Head of caudate nucleus (tissue), 42 donors: ENCODE data around the gene PERCC1.

Source experiments
- DNase-seq, 42 donors: peaks; one replicate each; pipeline versions ENCODE4 v3.0.0 to v3.0.0-alpha.2; 2020 to 2021; ENCODE audit warnings: mixed read lengths in 7 of 42
- intact Hi-C: fragments of 100-400 bp; cut with DNase I; formaldehyde crosslinking; loops from one replicate; pipeline ENCODE4 v1.15.0; 2022

Gene PERCC1

DNA sequence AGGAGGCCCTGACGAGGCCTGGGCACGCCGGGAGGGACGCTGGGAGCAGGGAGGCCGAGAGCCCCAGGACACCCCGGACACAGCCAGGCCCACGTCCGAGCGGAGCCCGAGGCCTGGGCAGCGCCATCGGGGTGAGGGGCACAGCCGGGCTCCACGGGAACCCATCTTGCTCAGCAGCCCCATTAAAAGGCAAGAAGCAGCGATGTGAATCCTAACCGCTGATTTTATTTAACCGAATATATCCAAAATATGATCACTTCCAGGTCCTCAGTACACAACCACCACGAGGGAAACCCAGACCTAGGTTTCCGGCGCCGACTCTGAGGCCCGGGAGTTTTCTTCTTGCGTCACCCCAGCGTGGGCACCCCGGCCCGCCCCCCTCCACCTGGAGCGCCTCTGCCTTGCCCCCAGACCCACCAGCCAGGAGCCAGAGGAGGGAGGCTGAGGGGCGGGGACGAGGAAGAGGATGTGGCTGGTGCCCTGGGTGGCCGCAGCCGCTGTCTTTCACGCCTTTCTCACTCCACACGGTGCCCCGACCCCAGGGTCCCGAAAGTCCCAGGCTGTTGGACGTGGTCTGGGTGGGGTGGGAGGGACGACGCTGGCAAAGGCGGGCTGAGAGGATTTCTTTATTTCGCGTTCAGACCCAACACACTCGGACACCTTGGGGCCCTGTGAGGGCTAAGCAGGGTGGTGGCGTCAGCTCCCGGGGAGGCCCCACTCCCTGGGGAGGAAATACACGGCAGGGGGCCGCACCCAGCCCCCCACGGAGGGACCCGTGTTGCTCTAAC is 14.0 kb downstream of the PERCC1 start:
- intact Hi-C loops: no loop called here
- DNase-seq: no peak

DNA sequence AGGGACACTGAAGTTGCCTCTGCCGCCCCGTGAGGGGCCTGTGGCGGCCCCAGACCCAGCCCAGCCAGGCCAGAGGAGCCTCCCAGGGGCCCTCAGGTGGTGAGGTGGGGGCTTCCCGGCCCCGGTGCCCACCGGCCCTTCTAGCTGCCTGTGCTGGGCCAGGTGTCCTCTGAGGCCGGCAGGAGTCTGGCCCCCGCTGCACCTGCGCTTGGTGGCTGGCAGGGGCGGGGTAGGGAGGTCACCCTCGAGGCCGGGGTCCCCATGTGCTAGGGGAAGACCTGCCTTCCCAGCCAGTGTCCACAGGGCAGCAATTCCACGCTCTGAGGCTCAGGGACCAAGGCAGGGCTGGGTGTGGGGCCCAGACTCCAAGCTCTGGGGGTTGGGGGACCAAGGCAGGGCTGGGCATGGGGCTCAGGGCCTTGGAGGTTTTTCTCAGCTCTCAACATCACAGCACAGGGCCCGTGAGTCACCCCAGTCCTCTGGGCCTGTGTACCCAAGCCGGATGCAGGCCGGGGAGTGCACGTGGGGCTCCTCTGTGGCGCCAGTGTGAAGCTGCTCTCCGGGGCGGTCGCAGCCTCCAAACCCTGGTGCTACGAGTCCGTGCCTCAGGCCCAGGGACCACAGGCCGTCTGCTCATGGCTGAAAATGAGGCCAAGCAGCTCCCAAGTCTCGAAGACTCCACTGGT is 14.8 kb downstream of the PERCC1 start:
- intact Hi-C loops: no loop called here

DNA sequence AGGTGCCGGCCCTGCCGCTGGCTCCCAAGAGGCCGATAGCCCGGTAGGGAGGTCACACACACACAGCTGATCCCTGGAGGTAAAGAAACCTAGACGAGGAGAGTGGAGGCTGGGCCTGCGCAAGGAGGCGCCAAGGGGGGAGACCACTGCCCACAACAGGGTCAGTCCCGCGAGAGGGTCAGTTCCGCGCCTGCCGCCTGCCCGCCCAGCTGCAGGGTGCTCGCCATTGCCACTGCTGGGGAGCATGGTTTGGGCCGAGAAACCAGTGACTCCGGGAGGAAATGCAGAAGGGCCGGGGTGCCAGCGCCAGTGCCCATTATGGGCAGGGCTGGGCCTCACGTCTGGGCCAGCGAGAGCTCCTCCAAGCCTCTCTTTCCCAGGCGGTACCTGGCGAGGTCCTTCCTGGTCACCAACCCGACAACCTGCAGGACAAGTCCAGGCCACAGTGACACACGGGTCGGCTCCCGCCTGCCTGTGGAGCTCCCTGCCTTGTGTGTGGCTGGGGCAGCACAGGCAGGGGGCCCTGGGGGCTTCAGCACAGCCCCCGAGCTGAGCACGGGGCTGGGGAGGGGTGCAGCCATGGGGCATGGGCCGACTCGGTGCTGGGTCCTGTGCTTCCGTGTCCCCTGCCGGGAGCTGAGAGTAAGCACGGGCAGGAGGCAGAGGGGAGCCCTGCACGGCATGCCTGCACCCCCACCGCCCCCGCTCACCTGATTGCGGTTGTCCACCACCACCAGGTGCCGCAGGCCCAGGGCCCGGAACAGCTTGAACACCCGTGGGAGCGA is 15.6 kb downstream of the PERCC1 start:
- no peak for DNase-seq
- intact Hi-C loops: no loop called here

More for the DNA sequence above, 14.8 kb downstream of the PERCC1 start:
- no peak for DNase-seq

DNA sequence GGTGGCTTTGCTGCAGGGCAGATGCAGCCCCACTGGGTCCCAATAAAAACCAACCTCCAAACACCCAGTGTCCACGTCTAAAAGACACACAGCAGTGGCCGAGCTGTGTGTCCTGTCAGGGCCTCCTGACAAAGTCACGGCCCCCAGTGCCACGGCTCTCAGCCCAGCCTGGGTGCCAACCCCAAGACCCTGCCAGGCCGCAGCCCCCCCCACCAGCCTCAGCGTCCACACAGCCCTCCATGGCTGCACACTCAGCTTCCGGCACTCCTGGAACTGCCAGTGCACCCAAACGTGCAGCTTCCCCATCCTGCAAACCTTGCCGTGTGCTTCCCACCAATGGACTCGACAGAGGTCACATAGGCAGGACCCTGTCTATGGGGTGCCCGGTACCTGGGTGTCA is 17.1 kb downstream of the PERCC1 start:
- no peak for DNase-seq
- intact Hi-C loops: no loop called here

DNA sequence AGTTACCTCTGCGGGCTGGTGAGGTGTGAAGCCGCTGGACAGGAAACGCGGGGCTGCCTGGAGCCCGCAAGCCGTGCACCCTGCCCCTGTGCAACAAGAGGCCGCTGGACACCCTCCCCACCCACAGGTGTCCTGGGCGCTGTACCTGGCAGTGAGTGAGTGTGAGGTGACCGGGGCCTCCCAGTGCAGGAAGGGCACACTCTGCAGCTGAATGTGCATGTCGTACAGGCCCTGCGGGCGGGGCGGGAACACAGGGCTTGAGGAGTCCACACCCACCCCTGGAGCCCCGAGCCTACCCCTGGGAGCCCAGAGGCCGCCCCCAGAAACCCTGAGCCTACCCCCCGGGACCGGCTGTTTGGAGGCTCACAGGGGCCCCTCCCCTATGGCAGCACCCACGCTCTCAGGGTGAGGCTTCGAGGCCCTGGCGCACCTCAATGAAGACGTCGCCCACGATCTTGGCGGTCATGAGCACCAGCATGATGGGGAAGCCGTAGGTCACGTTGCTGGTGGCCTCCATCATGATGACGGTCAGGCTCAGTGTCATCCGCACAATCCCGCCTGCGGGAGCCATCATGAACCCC is 17.7 kb downstream of the PERCC1 start:
- intact Hi-C loops: no loop called here
- DNase-seq: peak in 18 of 42 donors; percentile 3 to 50 (median 27)

DNA sequence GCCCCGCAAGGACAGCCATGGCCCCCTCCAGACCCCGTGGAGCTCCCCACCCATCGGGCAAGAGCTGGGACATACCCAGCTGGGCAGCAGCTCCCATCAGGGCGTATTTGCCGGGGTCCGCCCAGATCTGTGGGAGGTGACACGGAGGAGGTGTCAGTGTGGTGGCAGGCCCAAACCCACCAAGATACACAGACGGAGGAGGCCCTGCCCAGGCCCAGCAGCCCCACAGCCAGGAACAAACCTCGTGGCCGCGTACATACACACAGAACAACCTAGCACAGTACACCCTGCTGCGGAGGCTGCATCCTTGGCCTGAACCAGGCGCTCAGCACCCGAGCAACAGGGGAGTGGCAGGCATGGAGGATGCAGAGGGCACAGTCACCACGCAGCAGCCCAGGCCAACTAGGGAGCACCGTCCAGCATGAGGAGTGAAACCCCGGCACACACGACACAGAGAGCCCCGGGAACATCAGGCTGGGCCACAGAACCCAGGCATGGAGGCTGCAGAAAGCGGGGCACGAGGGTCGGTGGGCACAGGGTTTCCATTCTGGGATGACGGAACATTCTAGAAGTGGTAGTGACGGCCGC is 18.4 kb downstream of the PERCC1 start:
- intact Hi-C loops: no loop called here
- no peak for DNase-seq

DNA sequence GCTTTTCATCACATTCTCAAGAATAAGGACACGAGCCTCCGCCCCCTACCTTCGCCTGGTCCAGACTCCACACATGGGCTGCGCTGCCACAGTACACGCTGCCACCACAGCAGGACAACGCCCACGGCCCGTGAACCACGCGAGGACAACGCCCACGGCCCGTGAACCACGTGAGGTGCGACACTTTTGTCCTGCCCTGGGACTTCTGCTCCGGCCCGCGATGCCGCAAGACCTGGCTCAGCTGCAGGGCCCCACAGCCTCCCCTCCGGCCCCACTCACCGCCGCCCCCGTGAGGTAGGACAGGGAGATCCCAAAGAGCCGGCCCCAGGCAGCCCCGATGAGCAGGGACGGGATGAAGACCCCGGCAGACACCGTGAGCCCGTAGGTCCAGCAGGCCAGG is 19.3 kb downstream of the PERCC1 start:
- DNase-seq: no peak
- intact Hi-C loops: no loop called here

DNA sequence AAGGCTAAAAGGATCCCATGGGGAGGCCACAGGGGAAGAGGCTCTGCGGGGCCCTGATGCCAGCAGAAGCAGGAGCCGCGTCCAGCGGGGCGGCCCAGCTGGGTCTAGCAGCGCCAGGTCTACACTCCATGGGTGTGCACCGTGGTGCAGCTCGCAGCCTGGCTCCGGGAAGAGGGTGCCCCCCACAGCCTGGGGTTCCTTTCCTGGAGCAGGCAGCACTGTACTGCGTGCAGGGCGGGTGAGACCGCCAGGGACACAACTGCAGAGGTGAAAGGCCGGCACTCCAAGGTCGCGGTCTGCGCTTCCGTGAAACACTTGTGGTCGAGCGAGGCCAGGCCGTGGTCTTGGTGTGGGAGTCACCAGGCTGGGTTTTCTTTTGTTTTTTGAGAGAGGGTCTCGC is 20.0 kb downstream of the PERCC1 start:
- DNase-seq: no peak
- intact Hi-C loops: no loop called here

DNA sequence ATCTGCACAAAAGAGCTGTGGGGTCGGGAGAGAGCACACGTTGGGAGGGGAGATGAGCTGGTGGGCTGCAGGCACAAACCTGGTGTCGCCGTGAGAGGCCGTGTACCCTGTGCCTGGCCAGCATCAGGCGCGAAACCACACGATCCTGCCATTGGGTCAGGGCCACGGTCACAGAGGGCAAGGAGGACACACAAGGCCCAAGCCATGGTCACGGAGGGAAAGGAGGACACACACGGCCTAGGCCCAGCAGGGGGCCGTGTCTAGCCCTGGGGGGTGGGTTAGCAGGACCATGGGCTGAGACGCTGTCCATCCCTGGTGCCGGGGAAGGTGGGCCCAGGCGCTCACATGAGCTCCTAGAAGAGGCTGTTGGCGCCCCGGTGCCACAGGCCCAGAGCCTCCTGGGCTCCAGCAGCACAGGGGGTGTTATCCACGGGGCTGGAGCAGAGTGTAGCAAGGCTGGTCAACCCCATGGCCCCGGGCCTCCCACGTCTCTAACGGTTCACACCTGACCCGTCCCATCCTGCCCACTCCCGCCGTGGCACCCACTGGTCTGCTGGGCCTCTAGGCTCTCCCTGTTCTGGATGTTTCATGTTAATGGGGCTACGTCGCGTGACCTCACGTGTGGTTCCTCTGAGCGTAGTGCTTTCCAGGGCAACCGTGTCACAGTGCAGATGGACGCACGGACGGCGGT is 21.0 kb downstream of the PERCC1 start:
- DNase-seq: no peak

DNA sequence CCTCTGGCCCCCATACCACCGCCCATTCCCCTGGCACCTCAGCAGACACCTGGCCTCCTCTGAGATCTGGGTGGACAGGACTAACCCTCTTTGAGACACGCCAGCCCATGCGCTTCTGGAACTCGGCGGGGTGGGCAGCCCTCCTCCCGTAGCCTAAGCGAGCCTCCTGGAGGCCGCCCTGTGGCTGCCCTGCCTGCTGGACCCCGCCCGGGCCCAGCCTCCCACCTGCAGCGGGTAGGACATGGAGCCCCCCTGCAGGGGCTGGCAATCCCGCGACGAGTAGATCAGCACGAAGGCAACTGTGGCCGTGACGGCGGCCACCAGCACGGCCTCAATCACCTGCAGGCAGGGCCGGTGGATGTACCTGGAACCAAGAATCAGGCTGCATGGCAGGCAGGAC is 21.7 kb downstream of the PERCC1 start:
- DNase-seq: no peak
- intact Hi-C loops: no loop called here

More for the DNA sequence above, 21.0 kb downstream of the PERCC1 start:
- intact Hi-C loops: no loop called here

DNA sequence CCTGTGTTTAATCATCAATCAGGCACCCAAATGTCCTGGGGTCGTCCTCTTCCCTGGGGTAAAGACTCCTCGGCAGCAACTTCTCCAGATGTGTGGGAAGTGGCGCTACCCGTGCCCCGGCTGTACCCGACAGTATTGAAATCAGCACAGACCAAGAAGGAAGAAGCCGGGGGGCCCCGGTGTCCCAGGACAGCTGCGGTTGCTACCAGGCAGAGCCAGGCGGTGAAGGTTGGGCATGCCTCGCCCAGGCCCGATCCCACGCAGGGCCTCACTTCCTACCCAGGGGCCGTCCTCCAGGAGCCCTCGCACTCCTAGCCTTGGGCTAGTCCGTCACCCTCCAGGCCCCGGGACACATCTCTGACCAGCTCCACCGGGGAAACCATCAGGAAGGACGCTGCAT is 22.4 kb downstream of the PERCC1 start:
- no peak for DNase-seq
- intact Hi-C loops: no loop called here

DNA sequence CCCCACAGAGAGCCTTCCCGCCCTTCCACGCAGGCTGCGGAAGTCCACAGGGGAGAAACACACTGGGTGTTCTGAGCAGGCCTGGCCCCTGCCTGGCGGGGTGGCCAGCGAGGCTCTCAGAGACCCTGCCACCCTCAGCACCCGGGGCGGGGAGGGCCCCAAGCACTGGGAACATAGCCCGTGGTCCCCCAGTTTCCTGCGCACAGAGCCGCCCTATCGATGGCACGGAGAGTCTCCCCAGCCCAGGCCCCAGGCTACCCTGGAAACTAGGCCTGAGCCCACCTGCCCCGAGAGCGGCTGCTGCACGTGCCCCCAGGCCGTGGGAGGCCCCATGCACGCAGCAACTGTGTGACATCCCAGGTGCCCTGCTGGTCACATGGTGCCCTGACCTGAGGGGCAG is 23.7 kb downstream of the PERCC1 start:
- no peak for DNase-seq
- intact Hi-C loops: no loop called here

DNA sequence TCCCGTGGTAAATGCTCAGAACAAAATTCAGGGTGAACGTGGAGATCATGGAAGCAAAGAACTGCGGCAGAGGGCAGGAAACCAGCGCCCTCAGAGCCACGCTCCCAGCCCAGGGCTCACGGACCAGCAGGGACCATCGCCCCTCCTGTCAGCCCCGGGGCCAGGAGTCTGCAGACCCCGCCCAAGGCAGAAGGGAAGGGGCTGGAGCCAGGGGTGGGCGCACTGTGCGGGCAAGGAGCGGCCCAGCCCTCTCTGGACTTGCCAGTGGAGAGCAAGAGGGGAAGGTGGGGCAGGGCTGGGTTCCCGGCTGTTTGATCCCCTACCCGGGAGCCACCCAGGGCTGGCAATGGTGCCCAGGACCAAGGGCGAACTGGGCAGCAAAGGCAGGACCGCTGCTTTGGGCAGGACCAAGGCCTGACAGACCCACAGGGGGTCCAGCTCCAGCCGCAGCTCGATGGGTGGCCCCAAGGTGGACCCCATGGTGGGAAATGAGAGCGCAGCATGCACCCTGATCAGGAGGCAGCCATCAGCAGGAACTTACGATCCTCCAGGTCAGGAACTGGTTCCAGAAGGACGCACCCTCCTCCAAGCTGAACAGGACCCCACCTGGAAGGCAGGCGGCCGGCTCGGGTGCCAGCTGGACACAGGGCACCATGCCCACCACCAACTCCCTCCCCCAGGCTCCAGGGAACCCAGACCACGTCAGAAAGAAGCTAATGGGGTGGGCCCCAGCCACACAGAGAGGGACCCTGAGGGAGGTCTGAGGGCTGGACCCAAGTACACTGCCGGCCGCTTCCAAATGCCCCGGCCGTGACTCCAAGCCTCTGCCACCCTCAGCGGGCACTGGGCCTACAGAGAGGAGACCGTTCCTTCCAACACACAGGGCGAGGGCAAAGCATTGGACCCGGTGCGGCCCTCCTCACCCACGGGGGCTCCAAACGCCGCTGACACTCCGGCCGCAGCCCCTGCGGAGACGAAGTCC is 24.6 kb downstream of the PERCC1 start:
- no peak for DNase-seq
- intact Hi-C loops: no loop called here

DNA sequence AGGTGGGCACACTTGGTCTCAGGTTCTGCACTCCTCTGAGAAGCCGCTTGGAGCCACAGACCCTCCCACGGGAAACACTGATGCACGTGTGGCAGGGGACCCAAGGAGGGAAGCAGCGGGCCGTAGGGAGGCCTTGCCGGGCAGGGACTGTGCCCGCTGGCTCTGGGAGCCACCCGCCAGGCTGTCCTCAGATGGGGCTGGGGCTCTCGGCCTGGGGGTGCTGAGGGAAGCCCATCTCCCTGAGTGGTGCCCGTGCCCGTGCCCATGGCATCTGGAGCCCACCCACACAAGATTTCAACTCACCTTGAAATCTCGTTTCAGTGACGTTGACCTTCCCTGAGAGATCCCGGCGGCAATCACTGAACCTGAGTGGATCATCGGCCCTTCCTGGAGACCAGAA is 26.1 kb downstream of the PERCC1 start:
- intact Hi-C loops: no loop called here
- no peak for DNase-seq

DNA sequence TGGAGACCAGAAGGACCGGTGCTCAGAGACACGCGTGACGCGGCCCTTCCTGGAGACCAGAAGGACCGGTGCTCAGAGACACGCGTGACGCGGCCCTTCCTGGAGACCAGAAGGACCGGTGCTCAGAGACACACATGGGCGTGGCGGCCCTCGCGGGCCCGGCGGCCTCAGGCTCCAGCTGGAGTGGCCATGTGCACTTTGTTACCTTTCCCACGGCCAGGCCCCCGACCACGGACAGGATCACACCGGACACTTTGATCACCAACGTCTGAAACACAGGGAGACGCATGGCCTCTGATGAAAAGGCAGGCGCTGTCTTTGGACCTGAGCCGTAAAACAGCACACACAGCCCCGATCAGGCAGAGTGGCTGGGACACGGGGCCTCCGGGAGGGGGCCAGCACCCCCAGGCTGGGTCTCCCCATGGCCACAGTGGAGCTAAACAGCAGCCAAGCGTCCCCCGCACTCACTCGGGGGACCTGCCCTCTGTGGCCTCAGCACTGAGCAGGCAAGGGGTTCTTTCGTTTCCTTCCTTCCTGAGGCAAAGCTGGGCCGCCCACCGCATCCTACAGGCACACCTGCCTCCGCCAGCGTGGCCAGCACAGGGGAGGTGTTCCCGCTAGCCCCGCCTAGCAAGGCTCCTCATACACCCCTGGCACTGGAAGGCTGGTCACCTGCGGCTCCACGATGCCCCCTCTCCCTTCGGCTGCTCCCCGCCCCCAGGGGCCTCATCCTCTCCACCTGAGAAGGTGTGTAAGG is 26.8 kb downstream of the PERCC1 start:
- intact Hi-C loops: no loop called here
- DNase-seq: no peak

DNA sequence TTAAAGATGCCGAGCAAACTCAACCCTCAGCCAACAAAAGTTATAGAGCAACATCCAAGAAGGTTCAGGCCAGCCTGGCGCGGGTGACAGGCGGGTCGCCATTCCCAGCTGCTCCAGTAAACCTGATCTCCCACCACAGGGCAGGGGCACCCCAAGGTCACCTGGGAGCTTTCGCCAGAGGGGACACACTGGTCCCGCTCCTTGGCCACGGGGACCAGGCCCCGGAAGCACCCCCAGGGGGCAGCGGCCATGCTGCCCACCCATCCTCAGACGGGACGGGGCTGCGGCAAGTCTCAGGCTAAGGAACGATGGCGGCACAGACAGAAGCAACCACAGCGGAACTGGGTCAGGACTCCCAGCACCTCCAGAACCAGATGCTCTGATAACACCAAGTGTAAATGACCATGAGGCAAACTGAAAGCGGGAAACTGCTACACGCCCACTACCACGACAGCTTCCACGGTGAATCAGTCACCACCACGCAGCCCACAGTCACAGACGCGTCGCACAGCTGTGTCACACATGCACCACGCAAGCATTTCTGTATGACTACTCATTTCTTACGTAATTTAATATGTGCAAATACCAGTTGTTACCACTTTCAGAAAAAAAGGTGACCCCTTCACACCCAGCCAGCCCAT is 27.6 kb downstream of the PERCC1 start:
- DNase-seq: peak in 39 of 42 donors; percentile 18 to 75 (median 48)

More for the DNA sequence above, 27.6 kb downstream of the PERCC1 start:
- intact Hi-C loops: no loop called here
